ENCODE data around the gene IPPK. TPM values are rescaled to one million over a fixed set of nuclear protein-coding genes. Genes with fewer than 3 reads are reported as not detected.
A peak's percentile ranks its signal among the peaks of the same experiment; 100 is the strongest.

Gene IPPK
- total RNA-seq, 4 donors from 2014 or later = 6.8 to 11.4 (median 7.5) TPM

- Histone ChIP-seq H3K9me3 (no peaks in the 10 kb centered on the region), H3K36me3 (no peaks in the 10 kb centered on the region), H3K27ac (peak overlapping the region; percentile 83 to 92 (median 87)), H3K4me1 (peaks cover 24 to 25% of the 10 kb centered on the region in 2 donors), H3K4me3 (peak overlapping the region; percentile 65 to 95 (median 82)), H3K27me3 (no peaks in the 10 kb centered on the region)
- TF ChIP-seq POLR2A (IDR thresholded peaks at IDR 0.05) = no peak
- no peak for TF ChIP-seq CTCF (IDR thresholded peaks at IDR 0.05 in 4 of 5, conservative IDR thresholded peaks at IDR 0.05 in 1 of 5)
- in situ Hi-C loops (cut with MboI; ENCODE audit: low sequenced_read_pairs in 4 of 4) (loop anchor here in 1 of 4 donors (10.0 kb wide), 1 partner anchor 96 kb away; the partner anchor contains the start of gene BICD2), intact Hi-C loops (cut with DNase I; ENCODE audit: low total_unique reads) (no loop called here)
- DNase-seq = no peak
- peak in 1 of 2 donors; percentile 15 for ATAC-seq
Measured at GRCh38 chr9:92668746-92669526, 995 bp downstream of the IPPK start.

GRCh38 chr9:92666912-92667532 is 2.9 kb downstream of the IPPK start:
- H3K4me1 ChIP-seq = peaks cover 24 to 25% of the 10 kb centered on the region in 2 donors
- H3K36me3 ChIP-seq = no peaks in the 10 kb centered on the region
- no peak overlapping the region for H3K4me3 ChIP-seq
- in situ Hi-C loops (cut with MboI; ENCODE audit: low sequenced_read_pairs in 4 of 4) = loop anchor here in 1 of 4 donors (10.0 kb wide), 1 partner anchor 98 kb away; the partner anchor contains the start of gene BICD2
- intact Hi-C loops (cut with DNase I; ENCODE audit: low total_unique reads) = no loop called here
- no peak for DNase-seq
- H3K27ac ChIP-seq = no peak overlapping the region
- no peaks in the 10 kb centered on the region for H3K9me3 ChIP-seq
- ATAC-seq = no peak
- TF ChIP-seq CTCF (IDR thresholded peaks at IDR 0.05 in 4 of 5, conservative IDR thresholded peaks at IDR 0.05 in 1 of 5) (no peak), POLR2A (IDR thresholded peaks at IDR 0.05) (no peak)
- no peaks in the 10 kb centered on the region for H3K27me3 ChIP-seq

- Histone ChIP-seq H3K36me3 (no peaks in the 10 kb centered on the region), H3K4me1 (peaks cover 21 to 22% of the 10 kb centered on the region in 2 donors), H3K27me3 (no peaks in the 10 kb centered on the region), H3K27ac (no peak overlapping the region), H3K9me3 (no peaks in the 10 kb centered on the region), H3K4me3 (no peak overlapping the region)
- in situ Hi-C loops (cut with MboI; ENCODE audit: low sequenced_read_pairs in 4 of 4) = loop anchor here in 1 of 4 donors (10.0 kb wide), 1 partner anchor 99 kb away; the partner anchor contains the start of gene BICD2
- DNase-seq (no peak), ATAC-seq (no peak)
- TF ChIP-seq POLR2A (IDR thresholded peaks at IDR 0.05) (no peak), CTCF (IDR thresholded peaks at IDR 0.05 in 4 of 5, conservative IDR thresholded peaks at IDR 0.05 in 1 of 5) (no peak)
- intact Hi-C loops (cut with DNase I; ENCODE audit: low total_unique reads) = no loop called here
Measured at GRCh38 chr9:92666236-92666635, 3.7 kb downstream of the IPPK start.

- no peaks in the 10 kb centered on the region for H3K27me3 ChIP-seq
- H3K36me3 ChIP-seq = no peaks in the 10 kb centered on the region
- peaks cover 17 to 18% of the 10 kb centered on the region in 2 donors for H3K4me1 ChIP-seq
- no peak overlapping the region for H3K27ac ChIP-seq
- H3K9me3 ChIP-seq = no peaks in the 10 kb centered on the region
- intact Hi-C loops (cut with DNase I; ENCODE audit: low total_unique reads) (no loop called here), in situ Hi-C loops (cut with MboI; ENCODE audit: low sequenced_read_pairs in 4 of 4) (loop anchor here in 1 of 4 donors (10.0 kb wide), 1 partner anchor 99 kb away; the partner anchor contains the start of gene BICD2)
- no peak overlapping the region for H3K4me3 ChIP-seq
- ATAC-seq (no peak), DNase-seq (no peak)
- no peak for TF ChIP-seq CTCF (IDR thresholded peaks at IDR 0.05 in 4 of 5, conservative IDR thresholded peaks at IDR 0.05 in 1 of 5)
- TF ChIP-seq POLR2A (IDR thresholded peaks at IDR 0.05) = no peak
Measured at GRCh38 chr9:92665836-92666235, 4.1 kb downstream of the IPPK start.

All from gastrocnemius medialis (tissue), 4 donors.